ENCODE measurements around the gene FRRS1. TPM values are rescaled to one million over a fixed set of nuclear protein-coding genes. Genes with fewer than 3 reads are reported as not detected.

FRRS1 gene
- total RNA-seq, 1 experiment from 2014 or later, result 11.1 TPM

DNA sequence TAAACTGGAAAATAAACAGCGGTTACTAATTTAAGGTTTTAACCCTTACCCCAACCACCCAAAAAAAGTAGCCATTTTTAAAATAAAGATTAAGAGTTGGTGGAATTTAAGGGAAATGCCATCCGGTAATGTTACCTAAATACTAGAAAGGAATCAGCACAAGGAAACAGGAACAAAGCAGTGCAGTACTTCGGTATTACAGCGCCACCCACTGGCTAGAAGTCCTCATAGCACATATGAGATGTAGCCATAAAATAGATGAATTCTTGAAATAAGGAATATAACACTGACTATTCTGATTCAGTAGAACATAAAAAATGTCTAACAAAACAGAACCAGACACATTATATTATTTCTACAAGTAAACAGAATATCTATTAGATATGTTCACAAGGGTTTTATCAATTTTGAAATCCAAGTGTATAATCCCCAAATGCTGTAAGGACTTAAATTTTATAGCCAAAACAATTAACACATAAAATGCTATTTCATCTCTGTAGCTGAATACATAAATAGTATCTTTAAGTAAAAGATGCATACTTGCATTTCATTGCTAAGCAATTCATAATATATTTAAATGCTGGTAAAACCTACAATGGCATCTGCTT, 58.8 kb downstream of the FRRS1 start:
- Mint-ChIP-seq H3K4me1 (ENCODE audit: low read depth, unreplicated experiment) (no peaks in the 10 kb centered on the region), H3K27me3 (ENCODE audit: insufficient read depth, unreplicated experiment) (no peaks in the 10 kb centered on the region), H3K36me3 (ENCODE audit: insufficient read depth, unreplicated experiment) (no peaks in the 10 kb centered on the region), H3K4me3 (ENCODE audit: unreplicated experiment) (no peak overlapping the region), H3K9me3 (ENCODE audit: unreplicated experiment) (no peaks in the 10 kb centered on the region), H3K27ac (ENCODE audit: unreplicated experiment) (no peak overlapping the region)
- no peaks in the 10 kb centered on the region for H3K9me3 ChIP-seq
- no peaks in the 10 kb centered on the region for H3K4me1 ChIP-seq
- BruUV-seq (replicated peaks), result no TSS peak
- DNase-seq, result peak; percentile 40 to 51
- POLR2A ChIA-PET, result no interaction called here
- H3K4me3 ChIP-seq (ENCODE audit: low read depth, low read length), result no peak overlapping the region
- intact Hi-C loops (cut with micrococcal nuclease; ENCODE audit: unreplicated experiment), result loop anchor here (1.0 to 2.0 kb wide), 3 partner anchors 47 to 527 kb away; no protein-coding TSS in a partner anchor
- H3K27me3 ChIP-seq (replicated peaks; ENCODE audit: control insufficient read depth, insufficient read depth, low read length), result no peaks in the 10 kb centered on the region
- CTCF ChIA-PET, result no interaction called here
- TF ChIP-seq CTCF (IDR thresholded peaks at IDR 0.05; ENCODE audit: insufficient read depth in 1 of 2, low read depth in 1 of 2, low read length in 1 of 2, severe bottlenecking in 1 of 2, unreplicated experiment in 1 of 2), result peak; percentile 63
- no peaks in the 10 kb centered on the region for H3K36me3 ChIP-seq (ENCODE audit: control insufficient read depth, insufficient read depth, low read length)

GRCh38 chr1:99705385-99705784, 61.0 kb downstream of the FRRS1 start:
- CTCF ChIA-PET, result no interaction called here
- Mint-ChIP-seq H3K4me3 (ENCODE audit: unreplicated experiment) (no peak overlapping the region), H3K27me3 (ENCODE audit: insufficient read depth, unreplicated experiment) (no peaks in the 10 kb centered on the region), H3K27ac (ENCODE audit: unreplicated experiment) (no peak overlapping the region), H3K4me1 (ENCODE audit: low read depth, unreplicated experiment) (no peaks in the 10 kb centered on the region), H3K9me3 (ENCODE audit: unreplicated experiment) (no peaks in the 10 kb centered on the region), H3K36me3 (ENCODE audit: insufficient read depth, unreplicated experiment) (no peaks in the 10 kb centered on the region)
- DNase-seq, result no peak
- intact Hi-C loops (cut with micrococcal nuclease; ENCODE audit: unreplicated experiment), result no loop called here
- no peak overlapping the region for H3K4me3 ChIP-seq (ENCODE audit: low read depth, low read length)
- no peak for TF ChIP-seq CTCF (IDR thresholded peaks at IDR 0.05; ENCODE audit: insufficient read depth in 1 of 2, low read depth in 1 of 2, low read length in 1 of 2, severe bottlenecking in 1 of 2, unreplicated experiment in 1 of 2)
- BruUV-seq (replicated peaks), result no TSS peak
- H3K9me3 ChIP-seq, result no peaks in the 10 kb centered on the region
- POLR2A ChIA-PET, result no interaction called here
- H3K27me3 ChIP-seq (replicated peaks; ENCODE audit: control insufficient read depth, insufficient read depth, low read length), result no peaks in the 10 kb centered on the region
- no peaks in the 10 kb centered on the region for H3K36me3 ChIP-seq (ENCODE audit: control insufficient read depth, insufficient read depth, low read length)
- no peaks in the 10 kb centered on the region for H3K4me1 ChIP-seq

DNA sequence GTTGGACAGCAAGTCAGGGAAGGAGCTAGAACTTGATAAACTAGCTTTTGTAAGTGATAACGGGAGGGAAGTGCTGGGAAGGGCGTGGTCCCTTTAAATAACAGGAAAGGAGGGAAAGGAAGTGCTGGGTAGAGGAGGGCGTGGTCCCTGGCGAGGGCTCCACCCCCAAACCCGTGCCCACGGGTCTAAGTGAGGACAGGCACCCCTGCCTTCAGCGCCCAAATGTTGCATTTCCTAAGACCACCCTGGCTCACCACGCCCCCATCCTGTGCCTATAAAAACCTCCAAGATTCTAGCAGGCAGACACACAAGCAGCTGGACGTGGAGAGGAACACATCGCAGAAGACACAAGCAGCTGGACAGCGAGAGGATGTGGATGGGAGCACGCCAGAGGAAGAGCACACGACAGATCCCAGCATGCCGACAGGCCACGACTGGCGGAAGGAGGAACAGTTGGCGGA, 62.0 kb downstream of the FRRS1 start:
- Mint-ChIP-seq H3K36me3 (ENCODE audit: insufficient read depth, unreplicated experiment) (no peaks in the 10 kb centered on the region), H3K9me3 (ENCODE audit: unreplicated experiment) (no peaks in the 10 kb centered on the region), H3K27me3 (ENCODE audit: insufficient read depth, unreplicated experiment) (peaks cover 3% of the 10 kb centered on the region), H3K4me3 (ENCODE audit: unreplicated experiment) (no peak overlapping the region), H3K27ac (ENCODE audit: unreplicated experiment) (no peak overlapping the region), H3K4me1 (ENCODE audit: low read depth, unreplicated experiment) (no peaks in the 10 kb centered on the region)
- no peaks in the 10 kb centered on the region for H3K36me3 ChIP-seq (ENCODE audit: control insufficient read depth, insufficient read depth, low read length)
- CTCF ChIA-PET, result no interaction called here
- intact Hi-C loops (cut with micrococcal nuclease; ENCODE audit: unreplicated experiment), result no loop called here
- H3K9me3 ChIP-seq, result no peaks in the 10 kb centered on the region
- H3K4me1 ChIP-seq, result no peaks in the 10 kb centered on the region
- POLR2A ChIA-PET, result no interaction called here
- no peak for TF ChIP-seq CTCF (IDR thresholded peaks at IDR 0.05; ENCODE audit: insufficient read depth in 1 of 2, low read depth in 1 of 2, low read length in 1 of 2, severe bottlenecking in 1 of 2, unreplicated experiment in 1 of 2)
- no peak for DNase-seq
- BruUV-seq (replicated peaks), result no TSS peak
- H3K4me3 ChIP-seq (ENCODE audit: low read depth, low read length), result no peak overlapping the region
- no peaks in the 10 kb centered on the region for H3K27me3 ChIP-seq (replicated peaks; ENCODE audit: control insufficient read depth, insufficient read depth, low read length)

Measured in Caco-2 (cell line).